ENCODE measurements around the gene KCNK5.

The KCNK5 gene

DNA sequence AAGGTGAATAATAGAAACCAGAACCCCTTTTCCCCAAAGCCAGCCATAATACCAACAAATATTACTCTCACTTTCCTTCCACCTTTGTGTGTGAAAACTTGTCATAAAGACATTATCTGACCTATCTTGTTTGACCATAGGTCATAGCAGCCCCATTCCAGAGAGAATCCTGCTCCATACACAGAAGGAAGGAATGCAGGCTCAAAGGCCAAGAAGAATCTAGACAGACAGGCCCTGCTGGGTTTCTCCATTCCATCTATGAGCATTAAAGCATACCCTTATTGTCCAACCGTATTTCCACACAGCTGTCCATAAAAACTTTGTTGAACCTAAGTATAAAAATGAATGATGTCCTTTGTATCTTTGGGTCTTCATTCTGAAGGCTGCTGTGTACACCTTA lies 40.7 kb upstream of the KCNK5 start:
- H3K4me3 ChIP-seq (ENCODE audit: low read depth, low read length): no peak overlapping the region
- no peak for DNase-seq (ENCODE audit: low read depth)
- TF ChIP-seq, protein P1, sequence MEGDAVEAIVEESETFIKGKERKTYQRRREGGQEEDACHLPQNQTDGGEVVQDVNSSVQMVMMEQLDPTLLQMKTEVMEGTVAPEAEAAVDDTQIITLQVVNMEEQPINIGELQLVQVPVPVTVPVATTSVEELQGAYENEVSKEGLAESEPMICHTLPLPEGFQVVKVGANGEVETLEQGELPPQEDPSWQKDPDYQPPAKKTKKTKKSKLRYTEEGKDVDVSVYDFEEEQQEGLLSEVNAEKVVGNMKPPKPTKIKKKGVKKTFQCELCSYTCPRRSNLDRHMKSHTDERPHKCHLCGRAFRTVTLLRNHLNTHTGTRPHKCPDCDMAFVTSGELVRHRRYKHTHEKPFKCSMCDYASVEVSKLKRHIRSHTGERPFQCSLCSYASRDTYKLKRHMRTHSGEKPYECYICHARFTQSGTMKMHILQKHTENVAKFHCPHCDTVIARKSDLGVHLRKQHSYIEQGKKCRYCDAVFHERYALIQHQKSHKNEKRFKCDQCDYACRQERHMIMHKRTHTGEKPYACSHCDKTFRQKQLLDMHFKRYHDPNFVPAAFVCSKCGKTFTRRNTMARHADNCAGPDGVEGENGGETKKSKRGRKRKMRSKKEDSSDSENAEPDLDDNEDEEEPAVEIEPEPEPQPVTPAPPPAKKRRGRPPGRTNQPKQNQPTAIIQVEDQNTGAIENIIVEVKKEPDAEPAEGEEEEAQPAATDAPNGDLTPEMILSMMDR (IDR thresholded peaks at IDR 0.05; ENCODE audit: low read depth, low read length): no peak
- TF ChIP-seq MYC (IDR thresholded peaks at IDR 0.05; ENCODE audit: low read depth, low read length) (no peak), POLR2A (IDR thresholded peaks at IDR 0.05; ENCODE audit: extremely low read depth, insufficient read length) (no peak)
- TF ChIP-seq, protein P2, sequence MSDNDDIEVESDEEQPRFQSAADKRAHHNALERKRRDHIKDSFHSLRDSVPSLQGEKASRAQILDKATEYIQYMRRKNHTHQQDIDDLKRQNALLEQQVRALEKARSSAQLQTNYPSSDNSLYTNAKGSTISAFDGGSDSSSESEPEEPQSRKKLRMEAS (IDR thresholded peaks at IDR 0.05; ENCODE audit: low read depth, low read length): no peak

GRCh38 chr6:39268721-39269120 lies 39.4 kb upstream of the KCNK5 start:
- no peak overlapping the region for H3K4me3 ChIP-seq (ENCODE audit: low read depth, low read length)
- DNase-seq (ENCODE audit: low read depth): no peak
- TF ChIP-seq POLR2A (IDR thresholded peaks at IDR 0.05; ENCODE audit: extremely low read depth, insufficient read length): no peak
- TF ChIP-seq, protein P2 (IDR thresholded peaks at IDR 0.05; ENCODE audit: low read depth, low read length): no peak
- TF ChIP-seq, protein P1 (IDR thresholded peaks at IDR 0.05; ENCODE audit: low read depth, low read length): no peak
- TF ChIP-seq MYC (IDR thresholded peaks at IDR 0.05; ENCODE audit: low read depth, low read length): no peak

DNA sequence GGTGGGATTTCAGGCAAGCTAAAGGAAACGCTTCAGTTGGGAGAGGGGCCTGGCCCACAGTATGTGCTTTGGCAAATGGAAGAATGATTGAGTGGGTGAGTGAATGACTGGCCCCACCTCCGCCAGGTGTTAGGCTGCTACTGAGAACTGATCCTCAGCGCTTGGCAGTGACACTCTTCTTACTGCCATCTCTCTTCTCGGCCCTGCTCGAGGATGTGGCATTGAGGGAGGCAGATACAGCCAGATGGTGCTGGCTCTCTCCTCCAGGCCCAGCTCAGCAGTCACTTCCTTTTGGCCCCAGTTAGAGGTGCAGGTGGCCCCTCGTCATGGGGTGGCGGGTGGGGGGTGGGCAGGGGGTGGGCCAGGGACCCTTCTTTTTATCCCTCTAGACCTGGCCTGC lies 38.9 kb upstream of the KCNK5 start:
- no peak overlapping the region for H3K4me3 ChIP-seq (ENCODE audit: low read depth, low read length)
- no peak for DNase-seq (ENCODE audit: low read depth)
- TF ChIP-seq POLR2A (IDR thresholded peaks at IDR 0.05; ENCODE audit: extremely low read depth, insufficient read length) (no peak), MYC (IDR thresholded peaks at IDR 0.05; ENCODE audit: low read depth, low read length) (no peak)
- TF ChIP-seq, protein P2 (IDR thresholded peaks at IDR 0.05; ENCODE audit: low read depth, low read length): no peak
- TF ChIP-seq, protein P1 (IDR thresholded peaks at IDR 0.05; ENCODE audit: low read depth, low read length): no peak

DNA sequence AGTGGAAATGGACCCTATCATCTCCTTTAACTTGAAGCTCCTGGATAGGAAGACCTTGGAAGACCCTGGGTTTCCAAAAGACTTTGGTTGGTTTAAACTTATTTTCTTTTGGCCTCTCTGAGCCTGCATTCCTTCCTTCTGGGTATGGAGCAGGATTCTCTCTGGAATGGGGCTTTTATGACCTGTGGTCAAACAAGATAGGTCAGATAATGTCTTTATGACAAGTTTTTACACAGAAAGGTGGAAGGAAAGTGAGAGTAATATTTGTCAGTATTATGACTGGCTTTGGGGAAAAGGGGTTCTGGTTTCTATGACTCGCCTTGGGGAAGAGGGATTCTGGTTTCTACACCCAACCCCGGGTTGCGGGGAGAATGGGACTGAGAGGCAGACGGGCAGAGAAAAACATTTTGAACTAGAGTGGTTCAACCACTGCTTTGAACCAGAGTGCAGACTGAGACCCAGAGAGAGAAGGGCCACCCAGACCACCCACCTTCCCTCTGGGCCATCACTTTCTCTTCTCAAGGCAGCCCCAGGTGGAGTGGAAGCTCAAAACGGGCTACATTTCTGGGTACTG lies 37.6 kb upstream of the KCNK5 start:
- no peak for DNase-seq (ENCODE audit: low read depth)
- no peak overlapping the region for H3K4me3 ChIP-seq (ENCODE audit: low read depth, low read length)
- TF ChIP-seq, protein P2 (IDR thresholded peaks at IDR 0.05; ENCODE audit: low read depth, low read length): no peak
- TF ChIP-seq MYC (IDR thresholded peaks at IDR 0.05; ENCODE audit: low read depth, low read length) (no peak), POLR2A (IDR thresholded peaks at IDR 0.05; ENCODE audit: extremely low read depth, insufficient read length) (no peak)
- TF ChIP-seq, protein P1 (IDR thresholded peaks at IDR 0.05; ENCODE audit: low read depth, low read length): no peak

DNA sequence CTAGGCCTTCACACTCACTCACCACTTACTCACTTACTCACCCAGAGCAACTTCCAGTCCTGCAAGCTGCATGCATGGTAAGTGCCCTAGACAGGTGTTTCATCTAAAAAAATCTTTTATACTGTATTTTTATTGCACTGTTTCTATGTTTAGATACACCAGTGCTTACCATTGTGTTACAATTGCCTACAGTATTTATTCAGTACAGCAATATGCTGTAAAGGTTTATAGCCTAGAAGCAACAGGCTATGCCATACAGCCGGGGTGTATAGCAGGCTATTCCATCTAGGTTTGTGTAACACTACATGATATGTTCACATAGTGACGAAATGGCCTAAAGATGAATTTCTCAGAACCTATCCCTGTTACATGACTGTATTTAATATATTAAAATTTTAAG lies 37.1 kb upstream of the KCNK5 start:
- no peak for DNase-seq (ENCODE audit: low read depth)
- H3K4me3 ChIP-seq (ENCODE audit: low read depth, low read length): no peak overlapping the region
- no peak for TF ChIP-seq POLR2A (IDR thresholded peaks at IDR 0.05; ENCODE audit: extremely low read depth, insufficient read length)
- TF ChIP-seq, protein P1 (IDR thresholded peaks at IDR 0.05; ENCODE audit: low read depth, low read length): no peak
- no peak for TF ChIP-seq MYC (IDR thresholded peaks at IDR 0.05; ENCODE audit: low read depth, low read length)
- TF ChIP-seq, protein P2 (IDR thresholded peaks at IDR 0.05; ENCODE audit: low read depth, low read length): no peak

Data from NB4 (cell line).